ENCODE data around the gene RHOG. TPM values are rescaled to one million over a fixed set of nuclear protein-coding genes. Genes with fewer than 3 reads are reported as not detected.

Gene RHOG
- total and polyA plus RNA-seq, 9 of the 15 experiments (the other 6 are each of a cell fraction or from before 2014, with no cell fraction given): 22.6 to 162 (median 80.3) TPM

DNA sequence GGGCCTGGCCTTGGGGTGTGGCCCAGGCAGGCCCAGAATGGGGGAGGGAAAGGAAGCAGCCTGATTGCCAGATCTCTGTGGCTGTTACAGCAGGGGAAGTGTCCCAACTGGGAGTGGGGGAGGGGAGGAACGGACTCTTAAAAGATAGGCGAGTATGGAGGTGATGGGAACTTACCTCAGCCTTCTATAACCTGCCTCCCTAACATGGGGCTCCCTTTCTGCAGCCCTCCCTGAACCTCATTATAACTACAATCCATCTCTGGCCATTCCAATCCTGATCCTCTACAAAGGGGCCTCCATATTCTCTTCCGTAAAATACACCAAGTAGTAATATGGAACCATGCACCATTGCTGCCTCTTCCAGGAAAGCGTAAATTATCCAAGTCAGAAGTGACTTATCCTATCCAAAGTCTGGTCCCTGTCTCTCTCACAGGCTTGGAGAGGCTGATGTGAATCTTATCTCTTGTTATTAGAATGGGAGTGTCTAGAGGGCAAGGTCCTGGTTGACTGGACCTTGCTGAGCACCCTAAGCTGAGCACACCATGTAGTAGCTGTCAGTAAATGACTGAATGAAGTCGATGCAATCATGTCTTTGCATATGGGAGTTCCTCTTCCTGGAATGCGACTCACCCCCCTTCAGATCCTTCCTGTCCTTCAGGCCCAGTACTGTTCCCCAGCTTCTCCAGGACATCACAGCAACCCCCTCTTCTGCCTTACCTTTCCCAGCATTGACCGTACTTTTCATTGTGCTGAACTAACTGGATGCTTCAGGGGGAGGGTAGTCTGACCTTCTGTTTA lies 5.9 kb downstream of the RHOG start (continued):
- TF ChIP-seq, protein P1, sequence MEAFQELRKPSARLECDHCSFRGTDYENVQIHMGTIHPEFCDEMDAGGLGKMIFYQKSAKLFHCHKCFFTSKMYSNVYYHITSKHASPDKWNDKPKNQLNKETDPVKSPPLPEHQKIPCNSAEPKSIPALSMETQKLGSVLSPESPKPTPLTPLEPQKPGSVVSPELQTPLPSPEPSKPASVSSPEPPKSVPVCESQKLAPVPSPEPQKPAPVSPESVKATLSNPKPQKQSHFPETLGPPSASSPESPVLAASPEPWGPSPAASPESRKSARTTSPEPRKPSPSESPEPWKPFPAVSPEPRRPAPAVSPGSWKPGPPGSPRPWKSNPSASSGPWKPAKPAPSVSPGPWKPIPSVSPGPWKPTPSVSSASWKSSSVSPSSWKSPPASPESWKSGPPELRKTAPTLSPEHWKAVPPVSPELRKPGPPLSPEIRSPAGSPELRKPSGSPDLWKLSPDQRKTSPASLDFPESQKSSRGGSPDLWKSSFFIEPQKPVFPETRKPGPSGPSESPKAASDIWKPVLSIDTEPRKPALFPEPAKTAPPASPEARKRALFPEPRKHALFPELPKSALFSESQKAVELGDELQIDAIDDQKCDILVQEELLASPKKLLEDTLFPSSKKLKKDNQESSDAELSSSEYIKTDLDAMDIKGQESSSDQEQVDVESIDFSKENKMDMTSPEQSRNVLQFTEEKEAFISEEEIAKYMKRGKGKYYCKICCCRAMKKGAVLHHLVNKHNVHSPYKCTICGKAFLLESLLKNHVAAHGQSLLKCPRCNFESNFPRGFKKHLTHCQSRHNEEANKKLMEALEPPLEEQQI (IDR thresholded peaks at IDR 0.05): no peak
- TF ChIP-seq GABPB2 (CRISPR knock-in tag; conservative IDR thresholded peaks at IDR 0.05) (no peak), PCBP1 (IDR thresholded peaks at IDR 0.05; ENCODE audit: low read depth, low read length, poor library complexity, severe bottlenecking) (no peak), ZNF75A (CRISPR knock-in tag; IDR thresholded peaks at IDR 0.05) (no peak), TAF9B (IDR thresholded peaks at IDR 0.05; ENCODE audit: partially characterized antibody) (peak; percentile 69), ZNF263 (CRISPR knock-in tag; IDR thresholded peaks at IDR 0.05; ENCODE audit: borderline replicate concordance) (no peak), SMAD1 (IDR thresholded peaks at IDR 0.05; ENCODE audit: low read depth, low read length, partially characterized antibody) (peak; percentile 55), ZNF511 (CRISPR knock-in tag; IDR thresholded peaks at IDR 0.05) (no peak), HEY1 (CRISPR knock-in tag; IDR thresholded peaks at IDR 0.05; ENCODE audit: borderline replicate concordance) (no peak), ZNF324 (CRISPR knock-in tag; IDR thresholded peaks at IDR 0.05) (no peak), GTF2B (IDR thresholded peaks at IDR 0.05; ENCODE audit: extremely low read depth, insufficient read length) (no peak), ZNF239 (CRISPR knock-in tag; IDR thresholded peaks at IDR 0.05) (no peak; the same call in 1 of the 2 replicates), SMAD3 (CRISPR knock-in tag; conservative IDR thresholded peaks at IDR 0.05) (no peak), BCL6 (CRISPR knock-in tag; IDR thresholded peaks at IDR 0.05) (no peak)
- TF ChIP-seq, protein P2, sequence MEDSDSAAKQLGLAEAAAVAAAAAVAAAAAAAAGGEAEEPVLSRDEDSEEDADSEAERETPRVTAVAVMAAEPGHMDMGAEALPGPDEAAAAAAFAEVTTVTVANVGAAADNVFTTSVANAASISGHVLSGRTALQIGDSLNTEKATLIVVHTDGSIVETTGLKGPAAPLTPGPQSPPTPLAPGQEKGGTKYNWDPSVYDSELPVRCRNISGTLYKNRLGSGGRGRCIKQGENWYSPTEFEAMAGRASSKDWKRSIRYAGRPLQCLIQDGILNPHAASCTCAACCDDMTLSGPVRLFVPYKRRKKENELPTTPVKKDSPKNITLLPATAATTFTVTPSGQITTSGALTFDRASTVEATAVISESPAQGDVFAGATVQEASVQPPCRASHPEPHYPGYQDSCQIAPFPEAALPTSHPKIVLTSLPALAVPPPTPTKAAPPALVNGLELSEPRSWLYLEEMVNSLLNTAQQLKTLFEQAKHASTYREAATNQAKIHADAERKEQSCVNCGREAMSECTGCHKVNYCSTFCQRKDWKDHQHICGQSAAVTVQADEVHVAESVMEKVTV (CRISPR knock-in tag; IDR thresholded peaks at IDR 0.05): no peak
- TF ChIP-seq, protein P3, sequence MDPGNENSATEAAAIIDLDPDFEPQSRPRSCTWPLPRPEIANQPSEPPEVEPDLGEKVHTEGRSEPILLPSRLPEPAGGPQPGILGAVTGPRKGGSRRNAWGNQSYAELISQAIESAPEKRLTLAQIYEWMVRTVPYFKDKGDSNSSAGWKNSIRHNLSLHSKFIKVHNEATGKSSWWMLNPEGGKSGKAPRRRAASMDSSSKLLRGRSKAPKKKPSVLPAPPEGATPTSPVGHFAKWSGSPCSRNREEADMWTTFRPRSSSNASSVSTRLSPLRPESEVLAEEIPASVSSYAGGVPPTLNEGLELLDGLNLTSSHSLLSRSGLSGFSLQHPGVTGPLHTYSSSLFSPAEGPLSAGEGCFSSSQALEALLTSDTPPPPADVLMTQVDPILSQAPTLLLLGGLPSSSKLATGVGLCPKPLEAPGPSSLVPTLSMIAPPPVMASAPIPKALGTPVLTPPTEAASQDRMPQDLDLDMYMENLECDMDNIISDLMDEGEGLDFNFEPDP (CRISPR knock-in tag; IDR thresholded peaks at IDR 0.05): no peak
- TF ChIP-seq, protein P4, sequence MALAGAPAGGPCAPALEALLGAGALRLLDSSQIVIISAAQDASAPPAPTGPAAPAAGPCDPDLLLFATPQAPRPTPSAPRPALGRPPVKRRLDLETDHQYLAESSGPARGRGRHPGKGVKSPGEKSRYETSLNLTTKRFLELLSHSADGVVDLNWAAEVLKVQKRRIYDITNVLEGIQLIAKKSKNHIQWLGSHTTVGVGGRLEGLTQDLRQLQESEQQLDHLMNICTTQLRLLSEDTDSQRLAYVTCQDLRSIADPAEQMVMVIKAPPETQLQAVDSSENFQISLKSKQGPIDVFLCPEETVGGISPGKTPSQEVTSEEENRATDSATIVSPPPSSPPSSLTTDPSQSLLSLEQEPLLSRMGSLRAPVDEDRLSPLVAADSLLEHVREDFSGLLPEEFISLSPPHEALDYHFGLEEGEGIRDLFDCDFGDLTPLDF (CRISPR knock-in tag; IDR thresholded peaks at IDR 0.05): no peak

All from K562 (cell line).